Small intestine (tissue), 16 donors: Measurements from ENCODE around the gene HTT. TPM values are rescaled to one million over a fixed set of nuclear protein-coding genes. Genes with fewer than 3 reads are reported as not detected.

Source experiments
- DNase-seq, 2 donors: peaks; one replicate each; pipeline versions ENCODE4 v3.0.0 to v3.0.0-alpha.2; 2013
- FAIRE-seq: peaks from 2 replicates; lab custom pipeline; 2012; peaks lifted over from hg19 to GRCh38; lab: Jason Lieb, UNC
- H3K27ac ChIP-seq, 3 donors: one replicate each; pipeline ENCODE4 v1.5.1; 2013; ENCODE audit warnings: low read length in 2 of 3, mild to moderate bottlenecking in 2 of 3, control low read depth in 1 of 3, inconsistent platforms in 1 of 3, low read depth in 1 of 3, moderate library complexity in 1 of 3
- H3K27me3 ChIP-seq, 3 donors: one replicate each; pipeline ENCODE4 v1.6.1; 2013; ENCODE audit warnings: low read length in 3 of 3, inconsistent platforms in 1 of 3; ENCODE audit not compliant: control insufficient read depth in 3 of 3, insufficient read depth in 3 of 3
- H3K36me3 ChIP-seq, 3 donors: one replicate each; pipeline ENCODE4 v1.6.1; 2013; ENCODE audit warnings: low read length in 3 of 3, inconsistent platforms in 1 of 3, low read depth in 1 of 3, mild to moderate bottlenecking in 1 of 3, moderate library complexity in 1 of 3; ENCODE audit not compliant: control insufficient read depth in 3 of 3, insufficient read depth in 2 of 3
- H3K4me1 ChIP-seq, 3 donors: one replicate each; pipeline ENCODE4 v1.6.1; 2013; ENCODE audit warnings: low read length in 2 of 3, inconsistent platforms in 1 of 3, low read depth in 1 of 3, mild to moderate bottlenecking in 1 of 3, moderate library complexity in 1 of 3; ENCODE audit not compliant: control insufficient read depth in 3 of 3, insufficient read depth in 2 of 3
- H3K4me3 ChIP-seq, 3 donors: one replicate each; pipeline ENCODE4 v1.5.1; 2013; ENCODE audit warnings: low read length in 3 of 3, control low read depth in 1 of 3, inconsistent platforms in 1 of 3, low read depth in 1 of 3, mild to moderate bottlenecking in 1 of 3, moderate library complexity in 1 of 3
- H3K9me3 ChIP-seq, 2 donors: one replicate each; pipeline ENCODE4 v1.6.1; 2013; ENCODE audit warnings: low read depth in 1 of 2, low read length in 1 of 2; ENCODE audit not compliant: control insufficient read depth in 2 of 2, insufficient read depth in 1 of 2
- WGBS, 3 donors: extraction: QIAGEN DNeasy Blood & Tissue Kit; methylation state at CpG; one replicate each; pipeline ENCODE4 v1.1.7; 2013; 5-methylcytosine and 5-hydroxymethylcytosine counted together
- long read RNA-seq, 10 donors: transcript quantifications; one replicate each; lab custom pipeline, GENCODE V29; 2026
- polyA plus RNA-seq, 4 donors: library from polyadenylated mRNA; stranded (reverse) in 3 of 4; unstranded in 1 of 4; fragments of 200-250 nt in 3 of 4; fragments of 120-200 nt in 1 of 4; gene quantifications; one replicate each; pipeline versions ENCODE4 v1.2.1 to v1.2.3, GENCODE V29; 2013
- donor health status: healthy with polysubstance abuse.
- donor health status: control.
- donor health status: control.
- donor health status: Bipolar disorder and iron deficiency.
- donor health status: healthy.

HTT gene
- 10 to 100 TPM; 10.3 to 28.8 (median 14.8) TPM for polyA plus RNA-seq
- long read RNA-seq, donor 1, result 0 reads
- long read RNA-seq, donor 2, result 0 reads
- long read RNA-seq, donor 3, partial matches to known transcripts, result 0 of 1 reads
- long read RNA-seq, donor 3, other reads (novel, unspliced or antisense), result 0 of 1 reads
- long read RNA-seq, donor 4, result 0 reads
- long read RNA-seq, donor 5, result 0 reads
- long read RNA-seq, donor 6, result 0 reads
- long read RNA-seq, donor 7, result 0 reads
- long read RNA-seq, donor 8, result 0 reads
- long read RNA-seq, donor 9, result 0 reads
- long read RNA-seq, donor 10, result 0 reads

GRCh38 chr4:3074078-3074845, at the start of gene HTT, which contains the start of gene HTT-AS:
Gene HTT (plus strand): TSS chr4:3074681. CDS start chr4:3074826, 145 bp downstream.
Gene HTT-AS (minus strand): TSS chr4:3074538.
- H3K4me1 ChIP-seq, result peaks cover 4 to 19% (median 5%) of the 10 kb centered on the region in 3 donors
- H3K27ac ChIP-seq, result peak within 1 kb of the TSS; percentile 83 to 99 (median 96)
- H3K9me3 ChIP-seq, result no peaks in the 10 kb centered on the region
- H3K36me3 ChIP-seq, result no peaks in the 10 kb centered on the region
- H3K27me3 ChIP-seq, result no peaks in the 10 kb centered on the region
- WGBS, 3 donors, result 0 to 2% (median 0%) methylated on average over 47 to 81 of the region's 81 CpGs
- DNase-seq, result peak; percentile 94 to 98
- no peak for FAIRE-seq
- peak within 1 kb of the TSS; percentile 84 to 95 (median 86) for H3K4me3 ChIP-seq

- no peak overlapping the region for H3K4me3 ChIP-seq
- peaks cover 0 to 2% (median 0%) of the 10 kb centered on the region in 3 donors for H3K27me3 ChIP-seq
- DNase-seq (no peak), FAIRE-seq (no peak)
- peaks cover 0 to 9% of the 10 kb centered on the region in 2 donors for H3K9me3 ChIP-seq
- no peaks in the 10 kb centered on the region for H3K36me3 ChIP-seq
- 93 to 95% (median 93%) methylated on average over 21 of the region's 21 CpGs for WGBS, 3 donors
- no peaks in the 10 kb centered on the region for H3K4me1 ChIP-seq
- no peak overlapping the region for H3K27ac ChIP-seq
Measured at GRCh38 chr4:3025881-3026280, 48.6 kb upstream of the HTT start.

GRCh38 chr4:3026540-3026939, 47.9 kb upstream of the HTT start:
- FAIRE-seq, result no peak
- 83 to 90% (median 85%) methylated on average over 9 of the region's 9 CpGs for WGBS, 3 donors

GRCh38 chr4:3029464-3029863, 45.0 kb upstream of the HTT start:
- Histone ChIP-seq H3K4me3 (no peak overlapping the region), H3K9me3 (no peaks in the 10 kb centered on the region), H3K36me3 (no peaks in the 10 kb centered on the region), H3K4me1 (no peaks in the 10 kb centered on the region), H3K27me3 (no peaks in the 10 kb centered on the region), H3K27ac (no peak overlapping the region)
- WGBS, 3 donors, result 93 to 98% (median 96%) methylated on average over 9 of the region's 9 CpGs
- DNase-seq (no peak), FAIRE-seq (no peak)

More at GRCh38 chr4:3026540-3026939, 47.9 kb upstream of the HTT start:
- H3K27ac ChIP-seq, result no peak overlapping the region
- H3K27me3 ChIP-seq, result peaks cover 0 to 2% (median 0%) of the 10 kb centered on the region in 3 donors
- no peak for DNase-seq
- H3K9me3 ChIP-seq, result peaks cover 0 to 9% of the 10 kb centered on the region in 2 donors
- H3K36me3 ChIP-seq, result no peaks in the 10 kb centered on the region
- no peak overlapping the region for H3K4me3 ChIP-seq
- no peaks in the 10 kb centered on the region for H3K4me1 ChIP-seq

GRCh38 chr4:3030566-3031356, 43.7 kb upstream of the HTT start:
- no peaks in the 10 kb centered on the region for H3K9me3 ChIP-seq
- FAIRE-seq (no peak), DNase-seq (no peak)
- H3K27ac ChIP-seq, result no peak overlapping the region
- no peaks in the 10 kb centered on the region for H3K36me3 ChIP-seq
- no peaks in the 10 kb centered on the region for H3K4me1 ChIP-seq
- H3K4me3 ChIP-seq, result no peak overlapping the region
- WGBS, 3 donors, result 81 to 85% (median 81%) methylated on average over 18 of the region's 18 CpGs
- H3K27me3 ChIP-seq, result no peaks in the 10 kb centered on the region

GRCh38 chr4:3031357-3032082, 43.0 kb upstream of the HTT start:
- 47 to 64% (median 62%) methylated on average over 12 of the region's 12 CpGs for WGBS, 3 donors
- FAIRE-seq (no peak), DNase-seq (no peak)
- H3K4me1 ChIP-seq, result no peaks in the 10 kb centered on the region
- no peaks in the 10 kb centered on the region for H3K9me3 ChIP-seq
- H3K27ac ChIP-seq, result no peak overlapping the region
- H3K4me3 ChIP-seq, result no peak overlapping the region
- no peaks in the 10 kb centered on the region for H3K27me3 ChIP-seq
- H3K36me3 ChIP-seq, result no peaks in the 10 kb centered on the region

GRCh38 chr4:3034231-3034630, 40.2 kb upstream of the HTT start:
- no peaks in the 10 kb centered on the region for H3K9me3 ChIP-seq
- H3K27ac ChIP-seq, result no peak overlapping the region
- H3K4me1 ChIP-seq, result peaks cover 0 to 4% (median 0%) of the 10 kb centered on the region in 3 donors
- H3K36me3 ChIP-seq, result no peaks in the 10 kb centered on the region
- no peaks in the 10 kb centered on the region for H3K27me3 ChIP-seq
- FAIRE-seq, result no peak
- no peak for DNase-seq
- H3K4me3 ChIP-seq, result no peak overlapping the region
- WGBS, 3 donors, result 88 to 91% (median 89%) methylated on average over 8 of the region's 8 CpGs
